ENCODE data around the gene POC1A. TPM values are rescaled to one million over a fixed set of nuclear protein-coding genes. Genes with fewer than 3 reads are reported as not detected.

The POC1A gene
- total and polyA plus RNA-seq, 9 of the 15 experiments (the other 6 are each of a cell fraction or from before 2014, with no cell fraction given): 7.2 to 17.5 (median 12.1) TPM

GRCh38 chr3:52154135-52155094 is at the start of gene POC1A (continued):
- TF ChIP-seq SIN3A (IDR thresholded peaks at IDR 0.05; ENCODE audit: borderline replicate concordance in 2 of 2, control insufficient read depth in 1 of 2, low read depth in 2 of 2, low read length in 2 of 2) (peak; percentile 67 to 90; a peak in 2 of 4 replicates), ELF1 (tag; IDR thresholded peaks at IDR 0.05) (peak; percentile 93), SFPQ (IDR thresholded peaks at IDR 0.05; ENCODE audit: low read depth, low read length) (no peak), RBBP5 (IDR thresholded peaks at IDR 0.05; ENCODE audit: borderline replicate concordance, insufficient read depth, low read length, poor library complexity, severe bottlenecking) (peak; percentile 67), MGA (IDR thresholded peaks at IDR 0.05) (peak; percentile 63; the same call in 1 of the 2 replicates), BCOR (IDR thresholded peaks at IDR 0.05) (0 out of 2 replicates have a peak, but pooled peaks have one; percentile 21), MNT (conservative IDR thresholded peaks at IDR 0.05) (peak; percentile 90 to 96), CCAR2 (IDR thresholded peaks at IDR 0.05; ENCODE audit: low read depth, low read length) (no peak), ESRRA (IDR thresholded peaks at IDR 0.05; ENCODE audit: borderline replicate concordance, low read depth) (peak; percentile 57; the same call in 1 of the 2 replicates)

All from K562 (cell line).